Measurements from ENCODE around the gene OPN5. TPM values are rescaled to one million over a fixed set of nuclear protein-coding genes. Genes with fewer than 3 reads are reported as not detected.
"Not testable (repeated sequence)": the region's sequence is repeated elsewhere in the genome, so short reads cannot be mapped to it uniquely, and the experiment has no call there.

OPN5 gene
- total RNA-seq, result not detected

GRCh38 chr6:47781732-47782131 lies at the start of gene OPN5:
Gene OPN5 (plus strand): TSS chr6:47782032. CDS start chr6:47782067, 35 bp downstream.
- H3K4me3 ChIP-seq (ENCODE audit: low read length), result no peak within 1 kb of the TSS
- H3K27me3 ChIP-seq (ENCODE audit: insufficient read depth, low read length), result no peaks in the 10 kb centered on the region
- H3K4me1 ChIP-seq (ENCODE audit: insufficient read depth, low read length), result no peaks in the 10 kb centered on the region
- no peaks in the 10 kb centered on the region for H3K9me3 ChIP-seq (ENCODE audit: low read depth, low read length)

GRCh38 chr6:47733879-47734558 lies 47.8 kb upstream of the OPN5 start:
- Histone ChIP-seq H3K4me3 (ENCODE audit: low read length) (no peak overlapping the region), H3K4me1 (ENCODE audit: insufficient read depth, low read length) (no peaks in the 10 kb centered on the region), H3K27me3 (ENCODE audit: insufficient read depth, low read length) (no peaks in the 10 kb centered on the region), H3K9me3 (ENCODE audit: low read depth, low read length) (no peaks in the 10 kb centered on the region)

- no peaks in the 10 kb centered on the region for H3K4me1 ChIP-seq (ENCODE audit: insufficient read depth, low read length)
- no peak overlapping the region for H3K4me3 ChIP-seq (ENCODE audit: low read length)
- H3K27me3 ChIP-seq (ENCODE audit: insufficient read depth, low read length), result no peaks in the 10 kb centered on the region
- H3K9me3 ChIP-seq (ENCODE audit: low read depth, low read length), result no peaks in the 10 kb centered on the region
These were observed 46.9 kb upstream of the OPN5 start for GRCh38 chr6:47734831-47735481.

- H3K4me1 ChIP-seq (ENCODE audit: insufficient read depth, low read length), result no peaks in the 10 kb centered on the region
- H3K27me3 ChIP-seq (ENCODE audit: insufficient read depth, low read length), result no peaks in the 10 kb centered on the region
- H3K4me3 ChIP-seq (ENCODE audit: low read length), result no peak overlapping the region
- no peaks in the 10 kb centered on the region for H3K9me3 ChIP-seq (ENCODE audit: low read depth, low read length)
These were observed 45.6 kb upstream of the OPN5 start for GRCh38 chr6:47736083-47736700.

- no peak overlapping the region for H3K4me3 ChIP-seq (ENCODE audit: low read length)
- no peaks in the 10 kb centered on the region for H3K9me3 ChIP-seq (ENCODE audit: low read depth, low read length)
- H3K4me1 ChIP-seq (ENCODE audit: insufficient read depth, low read length), result no peaks in the 10 kb centered on the region
- no peaks in the 10 kb centered on the region for H3K27me3 ChIP-seq (ENCODE audit: insufficient read depth, low read length)
These were observed 44.4 kb upstream of the OPN5 start for GRCh38 chr6:47737406-47737805.

GRCh38 chr6:47740714-47741113 lies 41.1 kb upstream of the OPN5 start:
- no peaks in the 10 kb centered on the region for H3K9me3 ChIP-seq (ENCODE audit: low read depth, low read length)
- H3K4me1 ChIP-seq (ENCODE audit: insufficient read depth, low read length), result no peaks in the 10 kb centered on the region
- H3K4me3 ChIP-seq (ENCODE audit: low read length), result no peak overlapping the region
- no peaks in the 10 kb centered on the region for H3K27me3 ChIP-seq (ENCODE audit: insufficient read depth, low read length)

GRCh38 chr6:47741807-47742206 lies 40.0 kb upstream of the OPN5 start:
- Histone ChIP-seq H3K4me1 (ENCODE audit: insufficient read depth, low read length) (no peaks in the 10 kb centered on the region), H3K4me3 (ENCODE audit: low read length) (no peak overlapping the region), H3K9me3 (ENCODE audit: low read depth, low read length) (no peaks in the 10 kb centered on the region), H3K27me3 (ENCODE audit: insufficient read depth, low read length) (no peaks in the 10 kb centered on the region)

GRCh38 chr6:47743744-47744143 lies 38.1 kb upstream of the OPN5 start:
- H3K9me3 ChIP-seq (ENCODE audit: low read depth, low read length), result no peaks in the 10 kb centered on the region
- no peaks in the 10 kb centered on the region for H3K27me3 ChIP-seq (ENCODE audit: insufficient read depth, low read length)
- H3K4me1 ChIP-seq (ENCODE audit: insufficient read depth, low read length), result no peaks in the 10 kb centered on the region
- H3K4me3 ChIP-seq (ENCODE audit: low read length), result no peak overlapping the region

- not testable (repeated sequence) for H3K9me3 ChIP-seq (ENCODE audit: low read depth, low read length); H3K4me3 ChIP-seq (ENCODE audit: low read length); H3K4me1 ChIP-seq (ENCODE audit: insufficient read depth, low read length); H3K27me3 ChIP-seq (ENCODE audit: insufficient read depth, low read length)
These were observed 36.6 kb upstream of the OPN5 start for GRCh38 chr6:47745269-47745668.

- Histone ChIP-seq H3K4me3 (ENCODE audit: low read length) (no peak overlapping the region), H3K27me3 (ENCODE audit: insufficient read depth, low read length) (no peaks in the 10 kb centered on the region), H3K4me1 (ENCODE audit: insufficient read depth, low read length) (no peaks in the 10 kb centered on the region), H3K9me3 (ENCODE audit: low read depth, low read length) (no peaks in the 10 kb centered on the region)
These were observed 32.1 kb upstream of the OPN5 start for GRCh38 chr6:47749757-47750156.

GRCh38 chr6:47752801-47753200 lies 29.0 kb upstream of the OPN5 start:
- Histone ChIP-seq H3K27me3 (ENCODE audit: insufficient read depth, low read length) (no peaks in the 10 kb centered on the region), H3K4me3 (ENCODE audit: low read length) (no peak overlapping the region), H3K9me3 (ENCODE audit: low read depth, low read length) (no peaks in the 10 kb centered on the region), H3K4me1 (ENCODE audit: insufficient read depth, low read length) (no peaks in the 10 kb centered on the region)

- H3K27me3 ChIP-seq (ENCODE audit: insufficient read depth, low read length), result no peaks in the 10 kb centered on the region
- no peaks in the 10 kb centered on the region for H3K9me3 ChIP-seq (ENCODE audit: low read depth, low read length)
- H3K4me1 ChIP-seq (ENCODE audit: insufficient read depth, low read length), result no peaks in the 10 kb centered on the region
- H3K4me3 ChIP-seq (ENCODE audit: low read length), result no peak overlapping the region
These were observed 22.5 kb upstream of the OPN5 start for GRCh38 chr6:47759364-47759763.

- Histone ChIP-seq H3K27me3 (ENCODE audit: insufficient read depth, low read length) (peaks cover 4% of the 10 kb centered on the region), H3K9me3 (ENCODE audit: low read depth, low read length) (no peaks in the 10 kb centered on the region), H3K4me3 (ENCODE audit: low read length) (no peak overlapping the region), H3K4me1 (ENCODE audit: insufficient read depth, low read length) (no peaks in the 10 kb centered on the region)
These were observed 19.3 kb upstream of the OPN5 start for GRCh38 chr6:47762502-47762901.

- Histone ChIP-seq H3K27me3 (ENCODE audit: insufficient read depth, low read length) (peaks cover 6% of the 10 kb centered on the region), H3K4me3 (ENCODE audit: low read length) (no peak overlapping the region), H3K9me3 (ENCODE audit: low read depth, low read length) (no peaks in the 10 kb centered on the region), H3K4me1 (ENCODE audit: insufficient read depth, low read length) (no peaks in the 10 kb centered on the region)
These were observed 15.4 kb upstream of the OPN5 start for GRCh38 chr6:47766445-47766844.

- Histone ChIP-seq H3K9me3 (ENCODE audit: low read depth, low read length) (no peaks in the 10 kb centered on the region), H3K4me1 (ENCODE audit: insufficient read depth, low read length) (no peaks in the 10 kb centered on the region), H3K27me3 (ENCODE audit: insufficient read depth, low read length) (peaks cover 6% of the 10 kb centered on the region), H3K4me3 (ENCODE audit: low read length) (no peak overlapping the region)
These were observed 14.7 kb upstream of the OPN5 start for GRCh38 chr6:47767102-47767501.

GRCh38 chr6:47769982-47770381 lies 11.8 kb upstream of the OPN5 start:
- Histone ChIP-seq H3K4me1 (ENCODE audit: insufficient read depth, low read length) (no peaks in the 10 kb centered on the region), H3K9me3 (ENCODE audit: low read depth, low read length) (no peaks in the 10 kb centered on the region), H3K4me3 (ENCODE audit: low read length) (no peak overlapping the region), H3K27me3 (ENCODE audit: insufficient read depth, low read length) (peaks cover 6% of the 10 kb centered on the region)

Measured in mononuclear cell (primary cell).